Skin of body (tissue), 2 donors: ENCODE measurements around the gene SLMAP. TPM values are rescaled to one million over a fixed set of nuclear protein-coding genes. Genes with fewer than 3 reads are reported as not detected.

Experiments used
- DNase-seq: peaks from one replicate; lab custom pipeline; 2025; lab: John Stamatoyannopoulos, UW
- total RNA-seq: library from RNA; depleted of rRNA; stranded (reverse); fragments of >200 nt; gene quantifications from one replicate; pipeline ENCODE4 v1.2.3, GENCODE V29; 2014

SLMAP gene
- total RNA-seq, 1 donor from 2014 or later, result 83.2 TPM

DNA sequence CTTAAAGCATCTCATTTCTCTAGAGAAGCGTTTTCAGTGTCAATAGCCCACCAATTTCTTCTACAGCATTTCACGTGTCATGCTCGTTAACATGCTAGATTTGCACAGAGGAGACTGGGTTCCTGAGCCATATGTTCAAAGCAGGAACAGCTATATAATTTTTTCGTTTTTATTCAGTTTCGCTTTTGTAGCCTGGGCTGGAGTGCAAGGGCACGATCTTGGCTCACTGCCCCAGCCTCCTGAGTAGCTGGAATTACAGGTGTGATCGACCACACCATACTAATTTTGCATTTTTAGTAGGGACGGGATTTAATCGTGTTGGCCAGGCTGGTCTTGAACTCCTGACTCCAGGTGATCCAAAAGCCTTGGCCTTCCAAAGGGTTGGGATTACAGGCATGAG lies 6.6 kb upstream of the SLMAP start:
- no peak for DNase-seq

GRCh38 chr3:57752307-57752706 lies 3.8 kb upstream of the SLMAP start:
- DNase-seq, result no peak

DNA sequence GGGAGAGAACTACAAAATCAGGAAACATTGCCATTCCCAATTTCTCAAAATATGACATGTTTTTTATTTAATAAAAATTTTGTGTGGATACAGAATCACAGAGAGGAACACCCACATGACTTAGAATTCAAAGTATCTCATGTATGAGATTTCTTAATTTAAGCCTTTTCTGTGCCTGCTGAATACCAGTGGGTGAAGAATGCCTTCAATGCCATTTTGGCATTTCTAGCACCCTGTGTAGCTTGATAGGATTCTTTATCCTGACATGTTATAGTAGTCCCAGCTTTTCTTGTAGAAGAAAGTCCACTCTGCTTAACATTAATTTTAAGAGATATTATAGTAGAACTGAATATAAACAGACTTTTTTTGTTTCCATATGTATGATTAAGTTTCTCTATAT lies 3.1 kb upstream of the SLMAP start:
- no peak for DNase-seq

- DNase-seq, result no peak
These were observed 787 bp upstream of the SLMAP start for GRCh38 chr3:57755368-57755675.

DNA sequence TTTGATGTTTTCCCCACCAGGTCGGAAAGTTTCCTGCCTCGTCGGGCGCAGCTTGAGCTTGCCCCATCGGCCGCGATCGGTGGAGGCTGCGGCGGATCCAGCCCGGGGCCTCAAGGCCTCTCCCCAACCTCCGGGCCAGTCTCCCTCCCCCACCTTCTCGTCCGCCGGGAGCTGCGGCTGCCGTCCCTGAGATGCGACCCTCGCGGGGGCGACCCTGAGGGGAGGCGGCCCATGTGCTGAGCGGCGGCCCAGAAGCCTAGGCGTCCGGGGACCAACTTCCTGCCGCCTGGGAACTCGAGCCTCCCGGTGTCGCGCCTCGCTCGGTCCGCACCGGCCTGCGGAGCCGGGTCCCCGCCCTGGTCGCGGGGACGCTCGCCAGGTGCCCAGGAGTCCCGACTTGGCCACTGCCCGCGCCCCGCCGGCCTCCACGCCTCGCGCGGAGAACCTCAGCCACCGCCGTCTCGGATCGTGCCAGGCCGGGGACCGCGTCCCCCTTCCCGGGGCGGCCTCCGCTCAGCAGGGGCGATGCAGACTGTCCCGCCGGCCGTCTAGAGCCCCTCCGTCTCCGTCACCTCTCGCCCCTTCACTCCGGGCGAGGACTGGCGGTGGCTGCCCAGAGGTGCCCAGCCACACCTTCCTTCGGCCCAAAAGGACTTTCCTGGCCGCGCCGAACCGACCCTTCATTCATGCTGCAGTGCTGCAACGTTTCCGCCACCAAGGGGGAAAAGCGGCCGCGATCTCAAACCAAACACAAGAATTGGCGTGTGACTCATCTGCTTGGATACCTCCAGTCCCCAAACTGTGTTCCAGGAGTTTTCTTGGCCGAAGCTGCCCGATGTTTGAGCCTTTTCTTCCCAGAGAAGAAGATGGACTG lies 656 bp downstream of the SLMAP start:
- DNase-seq, result no peak

DNA sequence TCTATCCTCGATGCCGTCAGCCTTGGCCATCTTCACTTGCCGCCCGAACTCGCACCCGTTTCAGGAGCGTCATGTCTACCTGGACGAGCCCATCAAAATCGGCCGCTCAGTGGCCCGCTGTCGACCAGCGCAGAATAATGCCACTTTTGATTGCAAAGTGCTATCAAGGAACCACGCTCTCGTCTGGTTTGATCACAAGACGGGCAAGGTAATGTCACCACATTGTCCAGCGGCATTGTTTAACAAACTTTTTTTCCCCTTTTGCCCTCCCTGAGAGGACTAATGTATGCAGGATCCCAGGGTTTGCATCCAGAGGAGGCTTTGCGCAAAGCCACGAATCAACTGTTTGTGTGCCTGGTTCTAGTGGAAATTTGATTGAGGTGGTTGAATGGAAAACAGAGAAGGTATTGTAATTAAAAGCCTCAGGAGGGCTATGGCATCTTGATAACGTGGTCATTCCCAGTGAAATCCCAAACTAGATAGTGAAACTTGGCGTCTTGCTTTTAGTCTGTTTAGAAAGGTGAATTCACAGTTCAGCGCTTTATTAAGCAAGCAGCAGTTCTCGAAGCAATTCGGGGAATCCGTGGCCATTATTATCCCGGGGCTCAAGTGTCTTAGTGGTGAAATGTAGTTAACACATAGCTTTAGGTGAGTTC lies 1.7 kb downstream of the SLMAP start:
- no peak for DNase-seq

GRCh38 chr3:57758686-57759085 lies 2.6 kb downstream of the SLMAP start:
- DNase-seq, result no peak

- no peak for DNase-seq
These were observed 8.7 kb downstream of the SLMAP start for GRCh38 chr3:57764794-57765193.

DNA sequence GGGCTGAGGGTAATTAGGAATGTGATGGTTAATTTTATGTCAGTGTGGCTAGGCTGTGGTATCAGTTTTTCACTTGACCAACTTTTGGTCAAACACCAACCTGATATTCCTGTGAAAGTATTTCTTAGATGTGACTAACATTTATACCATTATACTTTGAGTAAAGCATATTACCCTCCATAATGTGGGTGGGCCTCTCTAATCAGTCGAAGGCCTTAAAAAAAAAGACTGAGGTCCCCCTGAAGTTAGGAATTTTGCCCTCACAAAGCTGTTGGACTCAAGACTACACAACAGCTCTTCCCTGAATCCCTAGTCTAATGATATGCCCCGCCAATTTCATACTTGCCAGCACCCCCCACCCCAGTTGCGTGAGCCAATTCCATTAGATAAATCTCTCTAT lies 12.5 kb downstream of the SLMAP start:
- DNase-seq, result no peak

DNA sequence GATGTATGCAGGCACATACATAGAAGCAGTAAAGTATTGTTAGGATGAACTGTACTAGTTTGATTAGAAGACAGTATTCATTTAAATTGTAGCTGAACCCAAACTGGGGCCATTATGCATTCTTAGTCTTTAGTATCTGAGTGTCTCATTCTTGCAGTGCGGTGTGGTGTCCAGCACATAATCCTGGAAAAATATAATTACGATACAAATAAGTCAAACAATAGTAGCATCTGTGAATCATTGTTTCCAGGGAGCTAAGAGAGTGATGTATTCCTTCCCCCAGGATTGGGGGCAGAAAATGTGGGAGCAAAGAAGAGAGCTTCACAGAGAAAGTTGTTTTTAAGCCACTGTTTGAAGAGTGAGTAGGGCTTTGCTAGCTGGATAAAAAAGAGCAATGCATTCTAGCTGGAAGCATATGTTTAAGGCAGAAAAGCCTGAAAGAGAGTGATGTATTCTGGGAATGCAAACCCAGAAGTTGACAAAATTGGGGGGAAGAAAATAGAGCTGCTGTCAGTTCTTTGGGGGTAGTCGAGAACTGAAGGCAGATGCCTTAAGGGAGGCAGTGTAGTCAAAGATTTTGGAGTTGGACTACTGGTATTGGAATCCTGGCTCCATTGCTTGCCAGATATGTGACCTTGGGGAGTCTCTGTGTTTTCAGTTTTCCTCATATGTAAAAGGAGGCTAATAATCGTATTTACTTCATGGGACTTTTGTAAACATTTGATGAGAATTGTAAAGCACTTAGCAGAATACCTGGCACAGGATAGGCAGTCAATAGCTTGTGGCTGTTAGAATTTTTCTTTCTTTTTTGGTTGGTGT lies 14.1 kb downstream of the SLMAP start:
- no peak for DNase-seq

DNA sequence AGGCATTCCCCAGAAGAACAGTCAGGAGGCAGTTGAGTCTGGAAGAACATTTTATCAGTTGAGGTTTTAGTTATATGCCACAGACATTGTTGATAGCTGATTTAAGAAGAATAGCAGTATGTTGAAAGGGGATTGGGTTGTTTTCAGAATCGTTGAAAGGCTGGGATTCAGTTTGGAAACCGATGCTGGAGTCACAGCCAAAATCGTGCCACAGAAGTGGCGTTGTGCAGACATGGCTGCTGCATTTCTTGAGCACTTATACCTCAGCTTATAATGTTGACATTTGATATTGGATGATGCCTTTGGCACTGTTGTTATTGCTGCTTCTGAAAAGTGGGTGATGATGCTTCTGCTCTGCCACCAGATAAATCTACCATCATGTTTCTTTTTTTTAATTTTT lies 16.1 kb downstream of the SLMAP start:
- no peak for DNase-seq

DNA sequence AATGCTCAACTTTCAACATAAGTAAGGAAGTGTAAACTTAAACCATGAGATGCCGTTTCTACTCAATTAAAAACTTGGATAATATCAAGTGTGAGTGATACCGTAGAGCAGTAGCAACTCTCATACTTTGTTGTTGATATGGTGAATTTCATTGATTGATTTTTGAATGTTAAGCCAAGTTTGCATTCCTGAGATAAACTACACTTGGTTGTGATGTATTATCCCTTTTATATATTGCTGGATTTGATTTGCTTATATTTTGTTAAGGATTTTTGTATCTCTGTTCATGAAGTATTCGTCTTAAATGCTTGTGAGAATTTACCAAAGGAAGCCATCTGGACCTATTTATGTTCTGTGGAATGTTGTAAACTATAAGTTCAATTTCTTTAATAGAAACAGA lies 21.7 kb downstream of the SLMAP start:
- peak; percentile 24 for DNase-seq

GRCh38 chr3:57778494-57778893 lies 22.4 kb downstream of the SLMAP start:
- DNase-seq, result no peak

DNA sequence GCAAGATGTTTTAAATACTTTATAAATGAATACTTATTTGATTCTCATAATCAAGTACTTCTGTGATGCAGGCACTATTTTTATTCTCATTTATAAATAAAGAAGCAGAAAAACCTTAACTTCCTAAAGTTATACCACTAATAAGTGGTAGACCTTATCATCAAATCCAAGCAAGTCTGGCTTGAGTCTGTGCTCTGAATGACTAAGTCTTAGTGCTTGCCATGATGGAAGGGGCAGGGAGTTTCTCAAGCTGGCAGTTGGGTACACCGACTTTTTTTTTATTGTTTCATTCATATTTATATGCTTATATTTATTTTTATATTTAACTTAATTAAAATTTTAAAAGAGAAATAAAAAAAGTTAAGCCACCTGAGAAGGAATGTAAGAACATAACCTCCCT lies 23.6 kb downstream of the SLMAP start:
- DNase-seq, result no peak

- no peak for DNase-seq
These were observed 27.3 kb downstream of the SLMAP start for GRCh38 chr3:57783186-57784088.

DNA sequence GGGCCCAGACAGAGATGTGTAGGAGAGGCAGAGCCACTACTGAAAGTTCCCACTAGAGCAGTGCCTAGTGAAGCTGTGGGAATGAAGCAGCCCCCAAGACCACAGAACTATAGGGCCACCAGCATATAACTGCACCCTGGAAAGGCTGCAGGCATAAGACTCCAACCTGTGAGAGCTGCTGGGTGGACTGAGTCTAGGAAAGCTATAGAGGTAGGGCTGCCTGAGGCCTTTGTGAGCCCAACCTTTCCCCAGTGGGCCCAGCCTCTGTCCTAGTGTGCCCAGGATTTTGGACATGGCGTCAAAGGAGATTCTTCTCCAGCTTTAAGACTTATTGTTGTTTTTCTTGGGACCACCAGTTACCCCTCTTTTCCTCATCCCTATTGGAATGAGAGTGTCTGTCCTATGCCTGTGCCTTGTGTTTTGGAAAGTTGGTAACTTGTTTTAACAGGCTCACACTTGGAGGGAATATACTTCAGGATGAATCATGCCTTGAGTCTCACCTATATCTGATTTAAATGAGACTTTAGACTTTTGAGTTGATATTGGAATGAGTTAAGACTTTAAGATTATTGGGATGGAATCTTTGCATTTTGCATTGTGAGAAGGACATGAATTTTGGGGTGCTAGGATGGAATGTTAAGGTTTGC lies 28.1 kb downstream of the SLMAP start:
- DNase-seq, result no peak

DNA sequence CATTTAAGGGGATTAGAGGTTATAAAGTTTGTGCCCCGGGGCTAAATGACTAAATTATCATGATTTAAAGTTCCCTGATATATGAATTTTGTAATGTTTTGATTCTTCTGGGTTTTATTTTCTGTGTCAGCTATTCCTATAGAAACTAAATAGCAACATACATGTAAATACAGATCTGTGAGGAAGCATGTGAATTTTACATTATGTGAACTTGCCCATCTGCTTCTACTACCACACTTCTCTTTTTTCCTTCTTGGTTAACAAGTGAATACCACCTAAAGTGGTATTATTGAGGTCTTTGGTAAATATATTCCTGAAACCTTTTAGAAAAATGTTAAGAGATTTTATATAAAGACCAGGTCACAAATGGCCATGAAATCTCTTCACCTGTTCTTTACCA lies 29.3 kb downstream of the SLMAP start:
- no peak for DNase-seq

DNA sequence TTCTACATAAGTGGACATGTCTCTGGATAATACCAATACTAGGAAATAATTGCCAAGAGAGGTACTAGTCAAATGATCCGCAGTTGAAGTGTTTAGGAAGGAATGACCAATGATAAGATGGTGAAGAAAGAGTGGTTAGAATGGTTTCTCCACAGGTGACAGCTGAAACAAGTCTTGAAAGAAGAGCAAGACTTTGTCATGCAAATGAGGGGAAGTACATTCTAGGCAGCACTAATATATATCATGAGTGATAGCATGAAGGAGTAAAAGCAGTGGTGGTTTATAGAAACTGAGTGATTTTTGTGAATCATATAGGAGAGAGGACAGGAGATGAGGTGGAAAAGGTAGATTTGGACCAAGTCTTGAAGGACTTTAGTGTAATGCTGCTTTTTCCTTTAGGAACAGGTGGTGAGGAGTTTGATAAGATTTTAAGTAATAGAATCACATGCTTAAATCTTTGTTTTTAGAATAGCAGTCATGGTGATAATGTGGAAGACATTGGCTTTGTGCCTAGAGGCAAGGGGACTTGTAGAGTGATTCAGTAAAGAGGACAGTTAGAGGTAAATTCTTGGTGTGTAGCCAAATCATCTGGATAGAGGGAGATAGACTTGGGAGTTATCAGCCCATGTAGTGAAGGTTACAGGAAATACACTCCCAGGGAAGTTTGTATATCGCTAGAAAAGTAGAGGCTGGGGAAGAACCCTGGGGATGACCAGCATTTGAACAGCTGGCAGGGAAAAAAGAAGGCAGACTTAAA lies 31.9 kb downstream of the SLMAP start:
- DNase-seq, result no peak

- no peak for DNase-seq
These were observed 32.5 kb downstream of the SLMAP start for GRCh38 chr3:57788624-57789018.

- no peak for DNase-seq
These were observed 35.1 kb downstream of the SLMAP start for GRCh38 chr3:57791245-57791644.
